Measurements from ENCODE around the gene PMPCA. TPM values are rescaled to one million over a fixed set of nuclear protein-coding genes. Genes with fewer than 3 reads are reported as not detected.

PMPCA gene
- total and polyA plus RNA-seq, 12 donors, result 59.3 to 85.2 (median 75.4) TPM

- no peak for TF ChIP-seq CTCF (IDR thresholded peaks at IDR 0.05)
- intact Hi-C loops (cut with DNase I), result no loop called here
- DNase-seq, result no peak
- Histone ChIP-seq H3K4me1 (no peaks in the 10 kb centered on the region), H3K36me3 (peaks cover 19 to 100% (median 83%) of the 10 kb centered on the region in 9 donors), H3K9me3 (no peaks in the 10 kb centered on the region), H3K27ac (no peak overlapping the region), H3K27me3 (no peaks in the 10 kb centered on the region), H3K4me3 (no peak overlapping the region)
- no peak for ATAC-seq
- WGBS, 2 donors, result 90 to 95% methylated on average over 11 of the region's 11 CpGs
These were observed 59.9 kb downstream of the PMPCA start for GRCh38 chr9:136470356-136470755.

GRCh38 chr9:136470792-136471469 is 60.5 kb downstream of the PMPCA start:
- no peak overlapping the region for H3K27ac ChIP-seq
- DNase-seq (no peak), ATAC-seq (no peak)
- peaks cover 19 to 100% (median 80%) of the 10 kb centered on the region in 9 donors for H3K36me3 ChIP-seq
- H3K27me3 ChIP-seq, result no peaks in the 10 kb centered on the region
- intact Hi-C loops (cut with DNase I), result no loop called here
- no peaks in the 10 kb centered on the region for H3K9me3 ChIP-seq
- H3K4me1 ChIP-seq, result no peaks in the 10 kb centered on the region
- no peak overlapping the region for H3K4me3 ChIP-seq
- TF ChIP-seq CTCF (IDR thresholded peaks at IDR 0.05), result no peak
- 93% methylated on average over 12 of the region's 12 CpGs for whole genome bisulfite sequencing, 2 donors

GRCh38 chr9:136471802-136472487 is 61.5 kb downstream of the PMPCA start:
- Histone ChIP-seq H3K27me3 (no peaks in the 10 kb centered on the region), H3K27ac (no peak overlapping the region), H3K4me1 (no peaks in the 10 kb centered on the region), H3K9me3 (no peaks in the 10 kb centered on the region), H3K36me3 (peaks cover 14 to 100% (median 79%) of the 10 kb centered on the region in 9 donors), H3K4me3 (no peak overlapping the region)
- DNase-seq (no peak), ATAC-seq (no peak)
- WGBS, 2 donors, result 93 to 95% methylated on average over 19 of the region's 19 CpGs
- no peak for TF ChIP-seq CTCF (IDR thresholded peaks at IDR 0.05)
- intact Hi-C loops (cut with DNase I), result no loop called here

- Histone ChIP-seq H3K36me3 (peaks cover 12 to 100% (median 80%) of the 10 kb centered on the region in 9 donors), H3K4me3 (no peak overlapping the region), H3K4me1 (no peaks in the 10 kb centered on the region), H3K27ac (no peak overlapping the region), H3K9me3 (no peaks in the 10 kb centered on the region), H3K27me3 (no peaks in the 10 kb centered on the region)
- TF ChIP-seq CTCF (IDR thresholded peaks at IDR 0.05), result no peak
- 88 to 89% methylated on average over 28 of the region's 28 CpGs for WGBS, 2 donors
- ATAC-seq (no peak), DNase-seq (no peak)
- intact Hi-C loops (cut with DNase I), result no loop called here
These were observed 62.3 kb downstream of the PMPCA start for GRCh38 chr9:136472640-136473353.

Data from heart right ventricle (tissue), 16 donors.